Measurements from ENCODE around the gene CBX4. TPM values are rescaled to one million over a fixed set of nuclear protein-coding genes. Genes with fewer than 3 reads are reported as not detected.
A peak's percentile ranks its signal among the peaks of the same experiment; 100 is the strongest.

Gene CBX4
- polyA plus RNA-seq, 1 donor (not counting 4 experiments of a cell fraction or from before 2014, with no cell fraction given), result 7.0 TPM

GRCh38 chr17:79811868-79812352 is 27.3 kb downstream of the CBX4 start:
- H3K27ac ChIP-seq (ENCODE audit: control insufficient read depth, insufficient read depth, low read length), result no peak overlapping the region
- TF ChIP-seq CTCF (optimal IDR thresholded peaks at IDR 0.05 in 1 of 3, IDR thresholded peaks at IDR 0.05 in 1 of 3, conservative IDR thresholded peaks at IDR 0.05 in 1 of 3; ENCODE audit: extremely low read depth in 1 of 3, insufficient read depth in 2 of 3, low read length in 3 of 3), result no peak
- peak; percentile 84 for TF ChIP-seq EZH2 (IDR thresholded peaks at IDR 0.05; ENCODE audit: low read length)
- H3K4me1 ChIP-seq (ENCODE audit: control insufficient read depth, extremely low read depth, insufficient read depth, low read length), result peaks cover 5% of the 10 kb centered on the region
- H3K4me3 ChIP-seq (ENCODE audit: control insufficient read depth in 2 of 3, extremely low read depth in 1 of 3, insufficient read depth in 2 of 3, low read depth in 1 of 3, low read length in 3 of 3), result peak overlapping the region in 1 of 3 experiments; percentile 7
- no peak for FAIRE-seq
- H3K36me3 ChIP-seq (ENCODE audit: control insufficient read depth in 2 of 2, extremely low read depth in 1 of 2, insufficient read depth in 2 of 2, low read length in 2 of 2), result no peaks in the 10 kb centered on the region
- no peak overlapping the region for H2AFZ ChIP-seq (ENCODE audit: control insufficient read depth, low read length)
- no peaks in the 10 kb centered on the region for H3K9me1 ChIP-seq (ENCODE audit: control insufficient read depth, extremely low read depth, insufficient read depth, low read length)
- H3K4me2 ChIP-seq (ENCODE audit: control insufficient read depth, extremely low read depth, insufficient read depth, low read depth, low read length), result peak overlapping the region; percentile 7
- peaks cover 2% of the 10 kb centered on the region for H4K20me1 ChIP-seq (ENCODE audit: control insufficient read depth, extremely low read depth, insufficient read depth, low read length)
- H3K9me3 ChIP-seq (ENCODE audit: control insufficient read depth, low read depth, low read length), result no peaks in the 10 kb centered on the region
- H3K79me2 ChIP-seq (ENCODE audit: control insufficient read depth, insufficient read depth, low read length), result no peaks in the 10 kb centered on the region
- H3K9ac ChIP-seq (ENCODE audit: control insufficient read depth, extremely low read depth, insufficient read depth, low read length), result no peak overlapping the region
- dilution Hi-C loops (cut with MboI; ENCODE audit: extremely low pct_ligation_motif_present, low sequenced_read_pairs), result no loop called here
- no peak for DNase-seq (ENCODE audit: low read depth, low spot score)
- H3K27me3 ChIP-seq (ENCODE audit: control insufficient read depth, extremely low read depth, insufficient read depth, low read length), result peaks cover 89% of the 10 kb centered on the region

- H3K9ac ChIP-seq (ENCODE audit: control insufficient read depth, extremely low read depth, insufficient read depth, low read length), result no peak overlapping the region
Measured at GRCh38 chr17:79811011-79811867, 28.0 kb downstream of the CBX4 start.

More at GRCh38 chr17:79811011-79811867, 28.0 kb downstream of the CBX4 start:
- Histone ChIP-seq H3K4me1 (ENCODE audit: control insufficient read depth, extremely low read depth, insufficient read depth, low read length) (peaks cover 5% of the 10 kb centered on the region), H4K20me1 (ENCODE audit: control insufficient read depth, extremely low read depth, insufficient read depth, low read length) (peaks cover 3% of the 10 kb centered on the region), H3K79me2 (ENCODE audit: control insufficient read depth, insufficient read depth, low read length) (no peaks in the 10 kb centered on the region), H3K9me1 (ENCODE audit: control insufficient read depth, extremely low read depth, insufficient read depth, low read length) (no peaks in the 10 kb centered on the region), H3K27me3 (ENCODE audit: control insufficient read depth, extremely low read depth, insufficient read depth, low read length) (peaks cover 89% of the 10 kb centered on the region), H3K9me3 (ENCODE audit: control insufficient read depth, low read depth, low read length) (no peaks in the 10 kb centered on the region), H3K4me3 (ENCODE audit: control insufficient read depth in 2 of 3, extremely low read depth in 1 of 3, insufficient read depth in 2 of 3, low read depth in 1 of 3, low read length in 3 of 3) (peak overlapping the region in 1 of 3 experiments; percentile 7), H3K4me2 (ENCODE audit: control insufficient read depth, extremely low read depth, insufficient read depth, low read depth, low read length) (peak overlapping the region; percentile 7), H2AFZ (ENCODE audit: control insufficient read depth, low read length) (no peak overlapping the region), H3K27ac (ENCODE audit: control insufficient read depth, insufficient read depth, low read length) (no peak overlapping the region), H3K36me3 (ENCODE audit: control insufficient read depth in 2 of 2, extremely low read depth in 1 of 2, insufficient read depth in 2 of 2, low read length in 2 of 2) (no peaks in the 10 kb centered on the region)
- dilution Hi-C loops (cut with MboI; ENCODE audit: extremely low pct_ligation_motif_present, low sequenced_read_pairs), result no loop called here
- no peak for FAIRE-seq
- no peak for TF ChIP-seq EZH2 (IDR thresholded peaks at IDR 0.05; ENCODE audit: low read length)
- TF ChIP-seq CTCF (optimal IDR thresholded peaks at IDR 0.05 in 1 of 3, IDR thresholded peaks at IDR 0.05 in 1 of 3, conservative IDR thresholded peaks at IDR 0.05 in 1 of 3; ENCODE audit: extremely low read depth in 1 of 3, insufficient read depth in 2 of 3, low read length in 3 of 3), result peak in 2 of 3 experiments; percentile 48 to 56
- DNase-seq (ENCODE audit: low read depth, low spot score), result no peak

Measured in keratinocyte (primary cell).